HG02642 (cell line): ENCODE results near the gene ANO4.

Experiments used
- ATAC-seq: cut with Tn5 transposase; IDR thresholded peaks from one replicate; pipeline ENCODE4 v1.9.1; 2021; ENCODE audit warnings: mild to moderate bottlenecking; ENCODE audit not compliant: unreplicated experiment, poor library complexity

The ANO4 gene

DNA sequence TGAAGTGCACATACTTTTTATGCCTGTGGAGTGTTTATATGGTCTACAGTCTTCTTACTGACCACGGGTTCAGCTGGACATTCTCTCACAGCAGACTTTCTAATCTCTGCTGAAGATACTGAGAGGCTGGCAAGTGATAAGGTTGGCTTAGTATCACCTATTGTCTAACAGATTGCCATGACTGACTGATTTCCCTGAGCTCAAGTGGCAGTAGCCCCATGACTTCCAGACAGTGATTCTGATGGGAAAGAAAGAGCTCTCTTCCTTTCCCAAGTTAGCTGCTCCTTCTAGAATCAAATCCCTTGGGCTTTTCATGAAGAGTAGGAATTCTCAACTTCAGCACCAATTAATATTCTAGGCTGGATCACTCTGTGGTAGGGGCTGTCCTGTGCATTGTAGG, 141.4 kb downstream of the ANO4 start:
- no peak for ATAC-seq

DNA sequence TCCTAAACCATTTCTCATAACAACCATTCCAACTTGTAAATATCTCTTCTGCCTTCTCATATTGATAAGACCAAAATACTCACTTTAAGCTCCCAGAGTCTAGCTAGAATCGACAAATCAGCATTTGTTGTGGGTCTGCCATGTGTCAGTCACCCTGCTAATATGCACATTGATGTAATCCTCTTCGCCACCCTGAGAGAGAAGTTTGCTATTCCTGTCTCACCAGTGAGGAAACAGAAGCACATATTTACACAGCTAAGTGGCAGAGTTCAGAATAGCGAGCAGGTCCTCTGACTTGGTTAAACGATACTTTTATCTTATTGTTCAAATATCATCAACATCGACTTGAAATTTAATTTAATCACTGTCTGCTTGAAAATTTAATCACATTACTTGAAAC, 142.1 kb downstream of the ANO4 start:
- no peak for ATAC-seq

- ATAC-seq: no peak
Measured at GRCh38 chr12:100940503-100940902, 145.9 kb downstream of the ANO4 start.

DNA sequence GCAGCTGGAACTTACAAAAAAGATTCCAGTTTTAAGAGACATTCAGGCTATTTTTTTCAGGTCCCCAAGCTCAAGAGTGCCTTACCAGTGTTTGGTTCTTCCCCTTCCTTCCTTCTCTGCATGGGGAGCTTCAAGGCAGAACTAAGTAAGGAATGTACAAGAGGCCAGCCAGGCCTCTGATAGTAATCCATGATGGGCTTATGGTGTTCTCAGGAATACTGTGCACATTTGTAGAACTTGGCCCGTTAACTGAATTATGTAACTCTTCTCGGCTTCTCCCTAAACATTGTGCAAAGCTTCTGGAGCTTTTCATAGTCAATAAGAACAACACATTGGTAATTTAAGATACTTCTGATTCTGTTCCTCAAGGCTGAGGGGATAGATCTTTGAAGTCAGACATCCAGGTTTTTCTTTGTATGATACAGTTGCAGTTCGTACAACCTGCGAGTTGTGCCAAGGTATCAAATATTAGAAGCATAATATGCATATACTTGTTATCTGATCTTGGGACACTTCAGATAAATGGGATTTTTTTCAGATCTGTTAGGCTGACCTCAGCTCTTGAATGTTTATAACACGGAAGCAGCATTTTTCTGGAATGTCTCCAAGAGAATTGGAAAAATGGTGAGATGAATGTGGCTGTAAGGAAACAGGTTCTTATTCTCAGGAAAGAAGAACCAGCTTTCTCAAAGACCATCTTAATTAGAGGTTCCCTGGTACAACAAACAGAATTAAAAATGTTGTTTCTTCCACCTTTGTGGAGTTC, 148.6 kb downstream of the ANO4 start:
- ATAC-seq: no peak

DNA sequence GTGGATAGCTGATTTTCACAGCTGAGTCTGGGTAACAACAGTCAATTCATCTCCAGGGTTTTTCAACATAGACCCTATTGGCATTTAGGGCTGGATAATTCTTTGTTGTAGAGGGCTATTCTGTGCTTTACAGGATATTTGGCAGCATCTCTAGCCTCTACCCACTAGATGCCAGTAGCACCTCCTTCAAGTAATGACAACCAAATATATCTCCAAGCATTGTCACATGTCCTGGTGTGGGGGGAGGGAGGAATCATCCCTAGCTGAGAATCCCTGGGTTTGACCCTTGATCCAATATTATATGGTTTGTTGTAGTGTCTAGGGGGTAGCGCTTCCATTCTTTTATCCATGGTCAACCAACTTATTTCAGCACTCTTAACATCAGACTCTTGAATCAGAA, 157.2 kb downstream of the ANO4 start:
- ATAC-seq: no peak

GRCh38 chr12:100953217-100953616, 158.6 kb downstream of the ANO4 start:
- ATAC-seq: no peak

DNA sequence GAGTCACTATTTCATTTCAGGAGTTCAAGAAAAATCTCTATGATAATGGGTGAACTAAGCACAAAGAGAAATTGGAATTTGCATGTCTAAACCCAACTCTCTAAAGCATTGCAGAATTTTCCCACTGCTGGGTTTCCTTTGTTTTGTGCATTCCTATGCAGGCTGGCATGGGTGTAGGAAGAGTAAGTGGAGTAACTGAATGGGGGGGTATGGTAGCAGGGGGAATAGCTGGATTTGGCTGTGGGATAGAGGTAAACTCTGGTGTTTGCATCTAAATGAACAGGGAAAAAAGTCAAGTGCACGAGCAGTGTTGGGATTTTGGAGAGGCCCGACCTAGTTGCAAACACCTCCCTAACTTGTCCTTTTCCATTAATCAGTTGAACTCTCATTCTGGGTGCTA, 159.1 kb downstream of the ANO4 start:
- ATAC-seq: no peak

- ATAC-seq: no peak
Measured at GRCh38 chr12:100954118-100954517, 159.5 kb downstream of the ANO4 start.

DNA sequence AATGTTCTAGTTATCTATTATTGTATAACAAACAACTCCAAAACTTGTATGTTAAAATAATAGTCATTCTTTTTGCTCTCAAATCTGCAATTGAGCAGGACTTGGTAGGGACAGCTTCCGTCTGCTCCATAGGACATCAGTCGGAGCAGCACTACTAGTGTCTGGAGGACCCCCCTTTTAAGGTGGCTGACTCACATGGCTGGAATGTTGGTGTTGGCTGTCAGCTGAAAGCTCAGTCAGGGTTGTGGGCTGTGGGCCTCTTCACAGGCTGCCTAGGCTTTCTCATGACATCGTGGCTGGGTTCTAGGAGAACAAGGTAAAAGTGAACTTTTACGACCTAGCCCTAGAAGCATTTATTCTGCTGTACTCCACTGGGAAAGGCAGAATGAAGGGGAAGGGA, 160.6 kb downstream of the ANO4 start:
- ATAC-seq: no peak

DNA sequence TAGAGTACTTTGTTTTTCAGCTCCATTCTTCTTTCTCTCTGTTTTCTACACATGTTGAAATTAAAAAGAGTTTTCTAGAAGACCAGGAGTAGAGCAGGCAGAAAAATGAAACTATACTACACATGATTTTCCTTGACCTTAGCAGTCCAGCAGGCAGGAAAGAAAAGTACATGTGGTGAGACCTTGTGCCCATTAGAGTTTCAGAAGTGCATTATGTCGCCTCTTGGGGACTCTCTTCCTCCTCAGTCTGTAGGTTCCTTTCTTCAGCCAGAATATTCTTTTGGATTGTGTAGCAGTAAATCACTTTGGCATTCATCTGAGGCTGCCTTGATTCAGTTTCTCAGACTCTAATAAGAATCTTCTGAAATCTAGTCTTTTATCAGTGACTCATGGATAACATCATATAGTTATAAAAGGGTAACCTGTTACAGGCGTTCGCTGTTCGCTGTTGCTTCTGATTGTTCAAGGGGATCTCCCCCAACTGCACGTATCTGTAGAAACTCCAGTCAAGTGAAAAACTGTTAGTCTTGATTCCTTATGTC, 161.8 kb downstream of the ANO4 start:
- no peak for ATAC-seq

DNA sequence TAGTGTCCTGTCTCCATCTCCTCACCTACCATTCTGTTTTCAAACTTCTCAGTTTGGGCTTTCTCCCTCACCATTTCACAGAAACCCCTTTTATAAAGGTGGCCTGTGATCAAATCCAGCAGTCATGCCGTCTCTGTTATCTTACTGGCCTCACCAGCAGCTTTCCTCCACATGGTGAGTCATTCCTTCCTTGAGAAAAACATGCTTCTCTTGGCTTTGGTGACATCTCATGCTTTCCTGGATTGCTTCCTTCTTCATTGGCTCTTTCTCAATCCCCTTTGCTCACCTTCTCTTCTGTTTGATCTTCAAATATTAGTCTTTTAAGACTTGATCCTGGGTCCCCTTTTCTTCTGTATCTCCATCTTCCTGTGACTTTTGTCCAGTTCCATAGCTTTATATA, 164.9 kb downstream of the ANO4 start:
- no peak for ATAC-seq

DNA sequence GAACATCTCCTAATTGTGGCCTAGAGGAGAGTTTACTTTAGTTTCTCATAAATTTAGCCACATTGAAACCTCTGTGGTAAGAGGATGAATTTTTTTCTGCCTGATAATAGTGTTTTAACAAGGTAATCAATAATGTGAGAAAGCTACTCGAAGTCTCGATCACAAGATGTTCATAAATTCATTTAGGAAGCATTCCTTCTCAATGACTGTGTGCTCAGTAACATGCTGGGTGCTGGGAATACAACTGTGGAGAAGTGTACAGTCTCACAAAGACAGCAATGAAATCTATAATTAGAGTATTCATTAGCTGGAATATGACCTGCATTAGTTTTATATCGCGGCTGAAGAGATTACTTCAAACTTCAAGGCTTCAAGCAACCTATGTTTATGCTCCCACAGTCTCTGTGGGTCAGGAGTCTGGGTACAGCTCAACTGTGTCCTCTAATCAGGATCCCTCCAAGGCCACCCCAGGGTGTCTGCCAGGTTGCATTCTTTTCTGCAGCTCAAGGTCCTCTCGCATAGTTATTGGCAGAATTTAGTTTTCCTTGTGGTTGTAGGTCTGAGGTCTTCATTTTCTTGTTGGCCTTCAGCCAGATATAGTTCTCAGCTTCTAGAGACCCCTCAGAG, 167.6 kb downstream of the ANO4 start:
- ATAC-seq: no peak

- ATAC-seq: no peak
Measured at GRCh38 chr12:100963381-100963780, 168.8 kb downstream of the ANO4 start.

- ATAC-seq: no peak
Measured at GRCh38 chr12:100964028-100964427, 169.5 kb downstream of the ANO4 start.

DNA sequence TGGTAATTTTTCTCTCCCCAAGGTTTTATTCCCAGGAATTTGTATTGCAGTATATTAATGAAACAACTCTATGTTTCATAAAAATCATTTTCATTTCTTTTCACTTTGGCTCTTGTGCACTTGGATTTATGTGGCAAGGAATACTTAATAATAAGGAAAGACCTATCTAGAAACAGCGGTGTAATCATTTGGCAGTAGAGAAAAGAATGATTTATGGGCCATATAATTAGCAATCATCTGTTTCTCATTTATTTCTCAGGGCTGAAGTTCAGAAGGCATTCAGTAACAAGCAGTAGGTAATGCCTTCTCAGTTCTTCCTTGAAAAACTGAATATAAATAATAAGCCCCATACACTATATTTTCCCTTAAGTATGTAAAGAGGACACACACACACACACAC, 172.6 kb downstream of the ANO4 start:
- no peak for ATAC-seq

DNA sequence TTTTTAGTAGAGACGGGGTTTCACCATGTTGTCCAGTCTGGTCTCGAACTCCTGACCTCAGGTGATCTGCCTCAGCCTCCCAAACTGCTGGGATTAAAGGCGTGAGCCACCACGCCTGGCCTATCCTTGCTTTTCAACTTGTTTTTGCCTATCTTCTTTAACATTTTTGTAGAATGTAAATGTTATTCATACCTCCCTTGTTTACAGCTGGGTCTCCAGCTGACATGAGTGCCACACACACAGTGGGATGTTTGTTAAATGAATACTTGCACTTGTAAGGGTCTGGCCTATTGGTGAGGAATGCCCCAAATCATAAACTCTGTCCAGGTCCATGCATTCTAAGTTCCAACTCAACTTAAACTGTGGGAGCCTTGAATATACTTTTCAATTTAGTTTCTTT, 176.3 kb downstream of the ANO4 start:
- ATAC-seq: no peak

DNA sequence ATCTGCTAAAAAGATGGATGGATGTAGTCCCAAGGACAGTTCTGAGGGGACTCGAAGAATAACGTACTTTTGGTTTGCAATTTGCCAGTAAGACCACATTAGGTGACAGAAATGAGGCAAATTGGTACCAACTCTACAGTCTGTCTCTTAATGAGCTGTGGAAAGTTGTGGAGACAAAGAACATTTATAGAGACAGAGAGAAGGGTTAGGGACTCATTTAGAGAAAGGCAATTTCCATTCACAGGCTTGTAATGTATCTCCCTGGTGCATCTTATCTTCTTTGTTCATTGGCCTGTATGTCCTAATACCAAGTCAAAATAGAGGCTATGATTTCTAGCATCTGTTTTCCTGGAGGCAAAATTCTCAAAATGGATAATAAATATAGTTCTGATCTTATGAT, 177.5 kb downstream of the ANO4 start:
- no peak for ATAC-seq

GRCh38 chr12:100974341-100974740, 179.8 kb downstream of the ANO4 start:
- no peak for ATAC-seq

DNA sequence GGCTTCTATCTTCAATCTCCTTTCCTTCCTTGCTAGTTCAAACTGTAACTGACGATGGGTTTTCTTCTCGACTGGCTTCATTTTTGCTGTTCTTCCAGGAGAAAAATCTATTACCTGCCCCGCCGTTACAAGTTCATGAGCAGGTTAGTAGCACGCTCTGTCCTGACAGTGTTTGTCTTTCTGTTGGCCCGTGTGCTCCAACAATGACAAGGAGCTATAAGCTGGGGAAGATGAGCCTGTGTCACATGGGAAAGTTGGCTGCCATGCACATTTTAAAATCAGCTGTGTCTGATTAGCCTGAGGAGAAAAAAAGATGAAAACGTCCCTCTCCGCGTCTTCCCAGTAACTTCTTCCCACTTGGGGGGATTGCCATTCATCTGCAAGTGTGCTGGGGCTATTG, 180.2 kb downstream of the ANO4 start:
- ATAC-seq: no peak

DNA sequence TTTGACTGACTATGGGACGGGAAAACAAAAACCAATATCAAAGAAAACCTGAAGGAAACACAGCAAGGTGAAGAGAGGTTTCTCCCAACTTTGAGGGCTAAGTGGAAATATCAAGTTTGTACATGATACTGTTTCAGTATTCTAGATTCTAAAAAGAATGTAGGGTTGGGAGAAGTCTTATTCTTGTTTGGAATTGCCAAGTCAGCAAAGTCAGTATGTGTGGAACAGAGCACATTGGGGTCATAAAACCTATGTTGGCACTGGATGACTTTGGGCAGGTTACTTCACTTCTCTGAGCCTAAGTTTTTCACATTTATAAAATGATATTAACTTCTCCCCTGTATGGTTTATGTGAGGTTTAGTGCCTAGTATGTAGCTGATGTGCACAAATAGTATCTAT, 182.2 kb downstream of the ANO4 start:
- no peak for ATAC-seq

GRCh38 chr12:100980856-100981255, 186.3 kb downstream of the ANO4 start:
- ATAC-seq: no peak
